Right forelimb (tissue), 1 donor: Measurements from ENCODE around the gene PLPP7.

Experiments used
- DNase-seq: peaks from one replicate; pipeline ENCODE4 v3.0.0-alpha.2; 2018

The PLPP7 gene

GRCh38 chr9:131282688-131283422 lies 6.7 kb upstream of the PLPP7 start:
- DNase-seq = no peak

GRCh38 chr9:131284856-131285255 lies 4.7 kb upstream of the PLPP7 start:
- DNase-seq = no peak

GRCh38 chr9:131287359-131287758 lies 2.2 kb upstream of the PLPP7 start:
- no peak for DNase-seq

GRCh38 chr9:131288217-131288616 lies 1.3 kb upstream of the PLPP7 start:
- DNase-seq = no peak

GRCh38 chr9:131290036-131290766 lies 678 bp downstream of the PLPP7 start:
- no peak for DNase-seq

GRCh38 chr9:131290767-131291370 lies 1.3 kb downstream of the PLPP7 start:
- DNase-seq = no peak

GRCh38 chr9:131291795-131292315 lies 2.3 kb downstream of the PLPP7 start:
- DNase-seq = no peak

- no peak for DNase-seq
These were observed 3.4 kb downstream of the PLPP7 start for GRCh38 chr9:131292937-131293336.

GRCh38 chr9:131296460-131296859 lies 6.9 kb downstream of the PLPP7 start:
- no peak for DNase-seq

GRCh38 chr9:131296906-131297500 lies 7.5 kb downstream of the PLPP7 start:
- DNase-seq = no peak

- no peak for DNase-seq
These were observed 8.4 kb downstream of the PLPP7 start for GRCh38 chr9:131297903-131298302.

- no peak for DNase-seq
These were observed 8.8 kb downstream of the PLPP7 start for GRCh38 chr9:131298341-131298740.

- no peak for DNase-seq
These were observed 9.3 kb downstream of the PLPP7 start for GRCh38 chr9:131298816-131299215.

GRCh38 chr9:131299346-131299960 lies 9.9 kb downstream of the PLPP7 start:
- DNase-seq = no peak

GRCh38 chr9:131299961-131300347 lies 10.4 kb downstream of the PLPP7 start:
- DNase-seq = no peak

- DNase-seq = no peak
These were observed 10.9 kb downstream of the PLPP7 start for GRCh38 chr9:131300444-131300843.

- DNase-seq = no peak
These were observed 12.9 kb downstream of the PLPP7 start for GRCh38 chr9:131302244-131303075.

- DNase-seq = no peak
These were observed 14.1 kb downstream of the PLPP7 start for GRCh38 chr9:131303381-131304321.

- DNase-seq = no peak
These were observed 15.3 kb downstream of the PLPP7 start for GRCh38 chr9:131304676-131305355.

- DNase-seq = no peak
These were observed 17.0 kb downstream of the PLPP7 start for GRCh38 chr9:131306397-131307004.
